Measurements from ENCODE around the gene HDC.

The HDC gene, protein sequence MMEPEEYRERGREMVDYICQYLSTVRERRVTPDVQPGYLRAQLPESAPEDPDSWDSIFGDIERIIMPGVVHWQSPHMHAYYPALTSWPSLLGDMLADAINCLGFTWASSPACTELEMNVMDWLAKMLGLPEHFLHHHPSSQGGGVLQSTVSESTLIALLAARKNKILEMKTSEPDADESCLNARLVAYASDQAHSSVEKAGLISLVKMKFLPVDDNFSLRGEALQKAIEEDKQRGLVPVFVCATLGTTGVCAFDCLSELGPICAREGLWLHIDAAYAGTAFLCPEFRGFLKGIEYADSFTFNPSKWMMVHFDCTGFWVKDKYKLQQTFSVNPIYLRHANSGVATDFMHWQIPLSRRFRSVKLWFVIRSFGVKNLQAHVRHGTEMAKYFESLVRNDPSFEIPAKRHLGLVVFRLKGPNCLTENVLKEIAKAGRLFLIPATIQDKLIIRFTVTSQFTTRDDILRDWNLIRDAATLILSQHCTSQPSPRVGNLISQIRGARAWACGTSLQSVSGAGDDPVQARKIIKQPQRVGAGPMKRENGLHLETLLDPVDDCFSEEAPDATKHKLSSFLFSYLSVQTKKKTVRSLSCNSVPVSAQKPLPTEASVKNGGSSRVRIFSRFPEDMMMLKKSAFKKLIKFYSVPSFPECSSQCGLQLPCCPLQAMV

DNA sequence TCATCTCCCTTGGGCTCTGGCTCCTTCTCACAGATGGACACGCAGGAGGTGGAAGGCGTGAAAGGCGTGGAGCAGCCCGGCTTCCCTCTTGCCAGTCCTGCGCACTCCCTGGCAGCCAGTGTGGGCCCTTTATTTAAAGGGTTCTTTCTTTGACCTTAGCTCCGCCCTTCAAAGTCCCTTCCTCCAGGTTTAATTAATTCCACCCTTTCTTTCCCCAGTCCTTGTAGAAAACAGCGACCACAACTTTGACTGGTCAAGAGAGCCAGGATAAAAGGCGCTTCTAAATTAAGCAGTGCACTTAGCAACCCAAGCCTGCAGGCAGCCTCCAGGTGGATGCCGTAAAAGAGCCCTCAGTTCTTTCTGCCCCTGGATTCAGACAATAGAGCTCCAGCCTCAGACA, at the start of gene HDC:
TSS of gene HDC (minus strand) at position 107 of the 400 bp plus-strand sequence. CDS start at position 4, 103 bp downstream.
- no peak for DNase-seq (ENCODE audit: low read depth)

DNA sequence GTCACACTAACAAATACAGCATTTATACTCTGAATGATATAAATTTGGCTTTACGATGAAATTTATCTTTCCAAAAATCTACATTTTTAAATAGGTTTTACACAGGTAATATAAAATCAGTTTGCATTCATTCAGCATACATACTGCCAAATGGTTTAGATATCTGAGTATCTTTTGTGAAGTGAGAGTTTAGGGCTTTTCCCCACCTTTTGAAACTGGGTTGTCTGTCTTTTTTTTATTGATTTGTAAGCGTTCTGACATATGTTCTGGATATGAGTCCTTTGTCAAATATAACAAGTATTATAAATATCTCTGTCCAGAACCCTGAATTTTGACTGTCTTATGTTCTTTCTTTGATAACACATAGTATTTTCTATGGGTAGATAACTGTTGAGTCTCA, 47.1 kb upstream of the HDC start:
- DNase-seq (ENCODE audit: low read depth): no peak

DNA sequence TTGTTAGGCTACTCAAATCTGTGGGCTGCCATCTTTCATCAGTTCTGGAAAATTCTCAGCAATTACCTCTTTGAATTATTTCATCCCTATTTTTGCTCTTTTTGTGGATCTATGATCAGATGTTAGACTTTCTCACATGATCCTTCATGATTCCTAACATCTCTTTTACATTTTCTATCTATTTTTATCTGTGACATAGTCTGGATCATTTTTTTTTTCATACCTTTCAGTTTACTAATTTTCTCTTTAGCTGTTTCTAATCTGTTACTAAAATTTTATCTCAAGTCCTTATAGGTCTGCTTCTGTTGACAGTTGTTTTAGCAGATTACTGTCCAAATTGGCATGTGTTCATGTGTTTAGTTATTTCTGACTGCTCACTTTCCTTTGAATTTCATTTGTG, 42.3 kb upstream of the HDC start:
- DNase-seq (ENCODE audit: low read depth): no peak

DNA sequence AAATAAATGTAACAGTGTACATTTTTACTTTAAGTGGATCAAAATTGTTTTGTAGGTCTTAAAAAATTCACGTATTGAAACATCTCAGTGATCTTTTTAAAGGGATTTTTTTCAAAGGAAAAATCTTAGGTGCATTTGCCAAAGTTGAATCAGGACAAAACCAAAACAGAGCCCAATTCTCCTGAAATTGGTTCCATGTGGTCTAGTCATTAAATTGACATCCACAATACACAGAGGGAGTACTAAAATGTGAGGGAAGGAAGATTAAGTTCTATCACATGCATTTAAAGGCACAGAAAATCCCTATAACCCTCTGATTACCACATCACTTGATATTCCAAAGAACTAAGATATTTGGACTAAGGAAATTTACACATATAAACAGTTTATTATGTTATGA, 39.3 kb upstream of the HDC start:
- no peak for DNase-seq (ENCODE audit: low read depth)

DNA sequence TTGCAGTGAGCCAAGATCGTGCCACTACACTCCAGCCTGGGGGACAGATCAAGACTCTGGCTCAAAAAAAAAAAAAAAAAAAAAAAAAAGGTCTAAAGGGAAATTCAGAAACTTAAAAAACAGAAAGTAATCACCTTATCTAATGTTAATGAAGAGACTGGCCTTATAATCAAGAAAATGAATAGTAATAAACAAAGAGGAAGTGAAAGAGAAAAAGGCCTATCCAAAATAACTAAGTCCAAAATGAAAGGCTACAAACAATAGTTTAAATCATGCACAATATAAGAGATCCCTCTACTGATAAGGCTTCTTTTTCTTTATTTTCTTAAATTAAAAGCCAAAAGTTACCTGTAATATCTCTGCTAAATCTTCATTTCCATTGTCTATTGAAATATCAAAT, 37.1 kb upstream of the HDC start:
- no peak for DNase-seq (ENCODE audit: low read depth)

DNA sequence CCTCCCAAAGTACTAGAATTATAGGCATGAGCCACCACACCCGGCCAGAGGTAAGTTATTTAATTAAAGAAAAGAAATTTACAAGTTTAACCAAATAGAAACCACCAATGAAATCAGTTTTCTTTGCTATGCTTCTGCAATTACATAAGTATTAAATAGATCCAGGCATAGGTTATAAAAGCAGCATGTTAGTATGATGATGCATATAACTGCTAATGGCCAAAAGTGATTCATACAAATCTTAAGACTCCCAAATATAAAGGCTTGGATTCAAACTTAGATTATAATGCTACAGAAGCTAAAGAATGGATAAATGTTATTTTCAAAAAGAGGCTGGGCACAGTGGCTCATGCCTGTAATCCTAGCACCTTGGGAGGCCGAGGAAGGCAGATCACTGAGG, 32.8 kb upstream of the HDC start:
- DNase-seq (ENCODE audit: low read depth): no peak

DNA sequence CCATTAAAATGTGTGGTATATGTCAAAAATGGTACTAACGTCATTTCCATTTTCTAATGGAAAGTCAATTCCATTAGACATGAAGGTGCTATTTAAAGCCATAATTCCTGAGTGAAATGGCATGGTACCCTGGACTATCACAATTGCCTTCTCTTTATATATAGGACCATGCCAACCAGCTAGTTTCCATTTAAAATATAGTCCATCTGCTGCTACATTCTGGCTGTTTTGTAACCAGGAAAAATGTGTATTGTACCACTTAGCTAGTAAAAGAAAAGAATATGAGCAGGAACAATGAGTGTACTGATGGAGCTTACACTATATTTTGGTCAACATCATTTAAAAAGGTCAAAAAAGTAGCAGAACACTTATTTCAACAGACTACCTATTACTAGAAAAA, 30.4 kb upstream of the HDC start:
- DNase-seq (ENCODE audit: low read depth): no peak

DNA sequence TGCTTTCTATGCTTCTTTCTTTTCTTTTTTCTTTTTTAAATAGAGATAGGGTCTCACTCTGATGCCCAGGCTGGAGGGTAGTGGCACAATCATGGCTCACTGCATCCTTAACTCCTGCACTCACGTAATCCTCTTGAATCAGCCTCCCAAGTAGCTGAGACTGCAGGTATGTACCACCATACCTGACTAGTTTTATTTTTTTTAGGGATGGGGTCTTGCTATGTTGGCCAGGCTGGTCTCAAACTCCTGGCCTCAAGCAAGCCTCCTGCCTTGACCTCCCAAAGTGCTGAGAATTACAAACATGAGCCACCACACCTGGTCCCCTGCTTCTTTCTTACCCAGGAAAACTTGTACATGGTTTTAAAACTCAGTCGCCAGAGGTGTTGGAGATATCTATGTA, 24.2 kb upstream of the HDC start:
- DNase-seq (ENCODE audit: low read depth): no peak

DNA sequence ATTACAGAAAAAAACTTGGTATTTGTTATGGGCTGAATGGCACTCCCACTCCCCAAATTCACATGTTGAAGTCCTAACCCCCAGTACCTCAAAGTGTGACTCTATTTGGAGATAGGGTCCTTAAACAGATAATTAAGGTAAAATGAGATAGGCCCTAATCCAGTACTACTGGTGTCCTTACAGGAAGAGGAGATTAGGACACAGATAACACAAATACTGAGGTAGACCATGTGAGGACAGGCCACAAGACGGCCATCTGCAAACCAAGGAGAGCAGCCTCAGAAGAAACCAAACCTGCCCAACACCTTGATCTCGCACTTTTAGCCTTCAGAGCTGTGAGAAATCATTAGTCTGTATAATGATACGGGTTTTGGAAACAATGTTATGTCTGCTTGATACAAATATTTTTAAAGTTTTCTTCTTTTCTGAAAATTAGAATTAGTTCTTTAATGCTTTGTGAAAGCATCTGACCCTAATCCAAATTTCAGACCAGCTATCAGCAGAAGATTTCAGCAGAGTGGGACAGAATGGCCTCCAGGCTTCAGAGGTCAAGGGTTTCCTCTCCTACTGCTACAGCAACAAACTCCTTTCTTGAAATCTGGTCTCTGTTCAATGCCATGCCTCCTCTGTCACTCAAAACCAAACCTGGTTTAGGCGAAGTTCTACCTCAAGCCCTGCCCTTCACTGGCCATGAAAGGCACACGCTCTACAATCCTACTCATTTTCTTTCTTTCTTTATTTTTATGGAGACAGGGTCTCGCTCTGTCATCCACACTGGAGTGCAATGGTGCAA, 22.0 kb upstream of the HDC start:
- DNase-seq (ENCODE audit: low read depth): no peak

DNA sequence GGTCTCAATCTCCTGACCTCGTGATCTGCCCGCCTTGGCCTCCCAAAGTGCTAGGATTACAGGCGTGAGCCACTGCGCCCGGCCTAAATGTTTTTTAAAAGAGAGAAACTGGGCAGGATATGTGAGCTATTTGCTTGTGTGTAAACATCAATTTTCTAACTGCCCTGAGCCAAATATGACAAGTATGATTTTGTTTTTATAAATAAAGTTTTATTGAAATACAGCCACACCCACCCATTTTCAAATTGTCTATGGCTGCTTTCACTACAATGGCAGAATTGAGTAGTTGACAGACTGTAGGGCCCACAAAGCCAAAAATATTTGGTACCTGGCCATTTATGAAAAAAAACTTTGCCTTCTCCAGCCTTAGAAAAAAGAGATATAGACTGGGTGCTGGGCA, 15.9 kb upstream of the HDC start:
- DNase-seq (ENCODE audit: low read depth): no peak

DNA sequence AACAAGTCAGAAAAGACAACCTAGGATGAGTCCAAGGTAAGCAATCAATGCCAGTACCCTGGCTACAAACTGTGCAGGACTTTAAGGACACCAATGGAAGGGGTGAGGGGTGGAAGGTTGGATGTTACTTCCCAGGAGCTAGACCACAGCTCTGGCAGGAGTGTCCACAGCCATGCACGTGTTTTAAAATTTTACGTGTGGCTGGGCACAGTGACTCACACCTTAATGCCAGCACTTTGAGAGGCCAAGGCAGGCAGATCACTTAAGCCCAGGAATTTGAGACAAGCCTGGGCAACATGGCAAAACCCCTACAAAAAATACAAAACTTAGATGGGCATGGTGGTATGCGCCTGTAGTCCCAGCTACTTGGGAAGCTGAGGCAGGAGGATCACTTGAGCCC, 14.7 kb upstream of the HDC start:
- DNase-seq (ENCODE audit: low read depth): no peak

DNA sequence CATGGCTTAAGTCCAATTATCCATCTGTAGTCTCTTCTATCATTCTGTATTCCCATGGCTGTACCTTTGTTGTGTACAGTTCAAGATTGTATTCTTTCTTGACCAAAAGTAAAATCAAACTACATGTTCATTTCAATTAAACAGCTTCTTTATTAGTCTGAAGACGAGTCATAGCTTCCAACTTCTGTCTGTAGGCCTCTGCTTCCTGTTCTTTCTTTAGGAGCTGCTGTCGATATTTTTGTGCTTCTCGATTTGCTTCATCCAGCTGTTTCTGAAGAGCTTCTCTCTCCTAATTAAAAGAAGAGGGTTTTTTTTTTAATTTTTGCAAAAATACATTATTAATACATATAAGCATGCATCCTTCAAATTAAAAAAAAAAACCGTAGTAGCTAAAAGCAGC, 13.0 kb upstream of the HDC start:
- no peak for DNase-seq (ENCODE audit: low read depth)

DNA sequence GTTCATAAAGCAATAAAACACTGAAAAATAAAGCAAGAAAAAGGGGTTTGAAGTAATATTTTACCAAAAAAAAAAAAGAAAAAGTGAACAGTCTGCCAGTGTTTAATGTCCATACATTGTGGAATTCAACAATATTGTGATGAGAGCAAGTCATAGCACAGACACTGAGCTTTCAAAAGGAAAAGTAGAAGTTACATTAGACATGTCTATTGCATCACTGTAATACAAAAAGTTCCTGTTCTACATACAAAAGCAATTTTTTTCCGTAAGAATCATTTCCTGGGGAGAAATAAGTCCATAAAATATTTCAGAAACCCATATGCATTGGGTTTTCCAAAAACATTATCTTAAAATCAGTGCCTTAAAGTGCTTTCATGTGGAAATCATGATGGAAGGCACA, 11.8 kb upstream of the HDC start:
- no peak for DNase-seq (ENCODE audit: low read depth)

DNA sequence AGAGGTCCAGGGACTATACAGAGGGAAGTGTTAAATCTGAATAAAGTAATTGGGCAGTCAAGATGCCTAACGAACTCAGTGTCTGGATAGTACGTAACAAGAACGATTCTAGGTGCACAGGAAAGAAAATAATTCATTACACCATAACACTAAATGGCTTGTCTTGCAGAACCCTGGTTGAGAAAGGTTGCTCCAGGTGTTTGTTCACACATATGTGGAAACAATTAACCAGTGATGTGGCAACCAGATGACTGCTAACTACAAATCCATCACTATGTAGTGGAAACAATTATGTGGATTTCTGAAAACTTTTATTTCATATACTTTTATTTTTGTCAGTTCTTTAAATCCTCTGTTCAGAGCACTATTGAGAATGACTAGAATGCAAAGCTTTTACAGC, 10.4 kb upstream of the HDC start:
- no peak for DNase-seq (ENCODE audit: low read depth)

DNA sequence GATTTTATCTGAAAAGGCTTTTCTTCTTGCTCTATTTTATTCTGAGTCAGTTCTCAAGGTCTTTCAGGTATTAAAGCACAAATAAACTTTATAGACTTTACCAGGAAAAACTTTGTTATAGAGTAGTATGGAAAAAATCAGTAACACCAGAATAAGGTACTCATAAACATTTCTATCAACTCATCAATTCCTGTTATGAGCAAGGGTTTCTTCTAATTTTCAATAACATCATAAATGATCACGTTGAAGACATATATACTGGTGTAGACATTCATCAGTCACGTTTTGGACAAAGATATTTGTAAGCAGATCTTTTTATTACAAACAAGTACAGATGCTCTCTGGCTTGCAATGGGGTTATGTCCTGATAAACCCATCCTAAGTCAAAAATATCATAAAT, 9.6 kb upstream of the HDC start:
- no peak for DNase-seq (ENCODE audit: low read depth)

DNA sequence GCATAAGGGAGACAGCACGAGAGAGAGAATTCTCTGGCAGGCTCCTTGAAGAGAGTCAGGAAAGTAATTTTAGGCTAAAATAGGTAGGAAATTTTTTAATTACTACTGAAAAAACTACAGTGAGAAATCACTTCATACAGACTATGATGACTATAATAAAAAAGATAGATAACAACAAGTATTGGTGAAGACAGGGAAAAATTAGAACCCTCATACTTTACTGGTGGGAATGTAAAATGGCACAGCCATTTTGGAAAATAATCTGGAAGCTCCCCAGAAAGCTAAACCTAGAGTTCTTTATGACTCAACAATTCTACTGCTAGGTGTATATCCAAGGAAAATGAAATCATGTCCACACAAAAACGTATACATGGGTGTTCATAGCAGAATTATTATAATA, 2.1 kb upstream of the HDC start:
- no peak for DNase-seq (ENCODE audit: low read depth)

DNA sequence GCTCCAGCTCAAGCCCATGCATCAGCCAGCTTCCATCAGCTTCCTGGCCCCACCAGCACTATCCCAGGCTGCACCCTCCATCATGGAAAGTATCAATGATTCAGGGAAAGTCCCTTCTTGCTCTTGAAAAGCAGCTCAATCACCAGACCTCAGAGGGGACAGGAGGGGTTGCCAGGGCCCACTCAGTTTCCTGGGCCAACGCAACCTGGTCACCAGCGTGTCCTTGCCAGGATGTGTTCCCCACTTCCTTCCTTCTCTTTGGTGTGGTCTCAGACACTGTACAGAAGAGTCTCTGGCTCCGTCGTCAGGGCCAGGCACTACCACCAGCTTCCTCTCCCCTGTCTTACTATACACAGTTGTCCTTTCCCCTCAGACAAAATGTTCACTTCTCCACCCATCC, 3.0 kb downstream of the HDC start:
- no peak for DNase-seq (ENCODE audit: low read depth)

DNA sequence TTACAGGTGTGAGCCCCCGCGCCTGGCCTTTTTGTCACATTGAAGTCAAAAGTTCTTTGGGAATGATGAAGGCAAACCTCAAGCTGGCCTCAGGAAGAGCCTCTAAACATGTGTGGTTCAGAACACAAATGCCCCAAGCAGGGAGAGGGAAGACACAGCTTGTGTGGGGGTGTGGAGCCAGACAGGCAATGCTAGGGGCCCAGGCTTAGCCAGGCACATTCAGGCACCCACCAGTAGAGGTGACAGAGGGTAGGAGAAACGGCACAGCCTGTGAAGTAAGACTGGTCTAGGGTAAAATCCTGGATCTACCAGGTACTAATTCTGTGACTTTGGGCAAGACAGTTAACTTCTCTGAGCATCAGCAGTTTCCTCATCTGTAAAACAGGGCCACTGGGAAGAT, 3.5 kb downstream of the HDC start:
- no peak for DNase-seq (ENCODE audit: low read depth)

DNA sequence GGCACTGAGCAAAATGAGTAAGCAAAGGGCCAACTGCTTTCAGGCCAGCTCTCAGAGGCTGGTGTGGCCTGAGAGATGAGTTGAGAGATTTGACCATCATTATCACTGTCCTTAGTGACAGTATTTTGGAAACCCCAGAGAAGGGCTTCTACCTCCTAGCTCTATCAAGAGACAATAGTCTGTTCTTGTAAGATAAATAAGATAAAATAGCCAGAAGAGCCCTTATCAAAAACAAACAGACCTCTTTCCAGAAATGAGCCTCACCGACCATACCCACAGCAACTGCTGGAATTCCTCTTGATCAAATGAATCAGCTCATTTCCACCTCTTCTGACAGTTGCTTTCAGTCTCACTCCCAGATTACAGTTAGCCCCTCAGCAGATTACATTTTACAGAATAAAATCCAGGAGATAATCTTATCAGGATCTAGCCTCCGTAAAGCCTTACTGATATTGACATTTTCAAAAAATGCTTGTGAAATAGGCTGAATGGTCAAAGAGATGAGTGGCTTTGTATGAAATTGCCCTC, 4.5 kb downstream of the HDC start:
- peak; percentile 37 for DNase-seq (ENCODE audit: low read depth)

DNA sequence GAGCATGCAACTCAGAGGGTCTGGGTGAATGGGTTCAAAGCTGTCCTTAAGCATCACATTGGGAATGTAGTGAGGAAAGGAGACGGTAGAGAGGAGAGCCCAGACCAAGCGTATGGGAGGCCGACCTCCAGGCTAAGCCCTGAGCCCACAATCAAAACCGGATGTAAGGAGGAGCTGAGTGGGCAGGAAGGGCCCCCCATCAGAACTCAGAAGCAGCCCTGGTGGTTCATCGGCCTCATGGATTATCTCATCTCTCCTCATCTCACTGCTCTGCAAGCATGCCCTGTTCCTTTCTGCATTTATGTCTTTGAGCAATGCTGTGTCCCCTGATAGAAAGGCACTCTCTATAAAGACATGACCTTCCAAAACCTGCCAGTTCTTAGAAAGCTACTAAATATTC, 6.2 kb downstream of the HDC start:
- DNase-seq (ENCODE audit: low read depth): no peak

DNA sequence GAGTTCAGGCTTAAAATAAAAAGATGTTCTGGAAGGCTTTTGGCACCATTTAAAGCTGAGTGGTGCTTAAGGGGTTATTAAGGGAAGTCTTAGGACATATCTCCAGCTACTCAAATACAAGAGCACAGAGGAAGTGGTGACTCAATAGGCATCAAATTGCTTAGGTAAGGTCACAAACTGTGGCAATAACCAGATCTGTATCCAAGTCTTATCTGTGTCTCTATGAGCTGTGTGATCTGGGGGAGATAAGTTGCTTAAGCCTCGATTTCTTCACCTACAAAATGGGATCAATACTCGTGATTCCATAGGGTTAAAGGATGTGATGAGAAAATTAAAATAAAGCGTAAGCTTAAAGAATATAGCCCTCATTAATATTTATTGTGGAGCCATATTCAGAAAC, 7.6 kb downstream of the HDC start:
- peak; percentile 69 for DNase-seq (ENCODE audit: low read depth)

DNA sequence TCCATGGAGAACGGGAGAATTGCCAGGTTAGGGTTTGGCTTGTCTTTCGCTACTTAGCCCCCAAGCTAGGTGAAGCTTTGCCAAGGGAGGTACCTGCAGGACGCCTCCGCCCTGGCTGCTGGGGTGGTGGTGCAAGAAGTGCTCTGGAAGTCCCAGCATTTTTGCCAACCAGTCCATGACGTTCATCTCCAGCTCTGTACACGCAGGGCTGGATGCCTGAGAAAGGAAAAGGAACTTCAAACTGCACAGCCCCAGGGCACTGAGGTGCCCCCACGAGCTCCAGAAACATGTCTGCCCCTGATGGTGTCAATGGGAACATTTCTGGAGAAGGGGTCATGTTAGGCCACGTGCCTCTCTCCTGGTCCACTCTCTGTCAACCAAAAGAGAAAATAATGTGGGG, 8.2 kb downstream of the HDC start:
- DNase-seq (ENCODE audit: low read depth): no peak

Data from amniotic epithelial cell (primary cell).